GM13977 (cell line): ENCODE measurements around the gene NEK5.

Source experiments
- DNase-seq: peaks from one replicate; pipeline ENCODE4 v3.0.0; 2012; ENCODE audit warnings: low spot score
- CTCF ChIP-seq: IDR thresholded peaks from 2 replicates; pipeline ENCODE4 v1.5.1; 2012; ENCODE audit warnings: mild to moderate bottlenecking, control low read depth; ENCODE audit not compliant: insufficient read depth; ENCODE audit errors: extremely low read depth, missing control alignments
- in situ Hi-C: fragments of 300-500 bp; cut with MboI; formaldehyde crosslinking; loops from one replicate; pipeline ENCODE4 v1.12.0; 2022; ENCODE audit warnings: low sequenced_read_pairs, low pct_unique_long_range_greater_than_20kb, mixed read lengths, inconsistent platforms; ENCODE audit not compliant: unreplicated experiment

The NEK5 gene

GRCh38 chr13:52159159-52159982 lies 30.5 kb upstream of the NEK5 start, which contains the start of gene NEK3:
Gene NEK3 (minus strand): TSS chr13:52159597. CDS start chr13:52156191, 3,406 bp downstream.
- peak; percentile 70 for DNase-seq
- in situ Hi-C loops: no loop called here
- no peak for TF ChIP-seq CTCF

GRCh38 chr13:52158629-52159158 lies 29.8 kb upstream of the NEK5 start:
- peak; percentile 16 for DNase-seq
- no peak for TF ChIP-seq CTCF
- in situ Hi-C loops: no loop called here

- DNase-seq: no peak
- in situ Hi-C loops: no loop called here
- no peak for TF ChIP-seq CTCF
These were observed 27.9 kb upstream of the NEK5 start for GRCh38 chr13:52156724-52157261.

- no peak for DNase-seq
- no peak for TF ChIP-seq CTCF
- in situ Hi-C loops: no loop called here
These were observed 26.3 kb upstream of the NEK5 start for GRCh38 chr13:52155177-52155576.

- in situ Hi-C loops: loop anchor here (25.0 kb wide), 1 partner anchor 335 kb away; the partner anchor contains the start of gene DHRS12
- no peak for TF ChIP-seq CTCF
- DNase-seq: no peak
These were observed 18.4 kb upstream of the NEK5 start for GRCh38 chr13:52147225-52147624.

GRCh38 chr13:52141299-52141698 lies 12.4 kb upstream of the NEK5 start:
- DNase-seq: no peak
- no peak for TF ChIP-seq CTCF
- in situ Hi-C loops: loop anchor here (25.0 kb wide), 1 partner anchor 329 kb away; the partner anchor contains the start of gene DHRS12
